HS-5 (cell line): ENCODE data around the gene HTD2.

ENCODE experiments used
- DNase-seq: peaks from one replicate; pipeline ENCODE4 v3.0.0-alpha.2; 2012; ENCODE audit warnings: low read depth

The HTD2 gene

DNA sequence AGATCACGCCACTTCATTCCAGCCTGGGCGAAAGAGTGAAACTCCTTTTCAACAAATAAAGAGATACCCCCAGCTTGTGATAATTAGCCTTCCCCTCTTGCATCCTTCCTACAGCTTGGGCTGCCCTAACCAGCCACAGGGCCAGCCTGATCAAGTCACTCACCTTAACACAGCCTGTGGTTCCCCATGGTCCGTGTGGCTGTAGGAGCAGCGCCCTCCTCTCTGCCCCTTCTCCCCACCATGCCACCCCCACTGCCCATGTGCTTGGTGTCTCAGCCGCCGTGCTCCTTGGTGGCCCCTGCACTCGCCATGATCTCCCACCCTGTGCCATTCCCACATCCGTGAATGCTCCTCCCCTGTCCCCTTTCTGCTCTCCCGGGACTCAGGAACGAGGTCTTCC is 13.5 kb upstream of the HTD2 start:
- DNase-seq, result no peak

DNA sequence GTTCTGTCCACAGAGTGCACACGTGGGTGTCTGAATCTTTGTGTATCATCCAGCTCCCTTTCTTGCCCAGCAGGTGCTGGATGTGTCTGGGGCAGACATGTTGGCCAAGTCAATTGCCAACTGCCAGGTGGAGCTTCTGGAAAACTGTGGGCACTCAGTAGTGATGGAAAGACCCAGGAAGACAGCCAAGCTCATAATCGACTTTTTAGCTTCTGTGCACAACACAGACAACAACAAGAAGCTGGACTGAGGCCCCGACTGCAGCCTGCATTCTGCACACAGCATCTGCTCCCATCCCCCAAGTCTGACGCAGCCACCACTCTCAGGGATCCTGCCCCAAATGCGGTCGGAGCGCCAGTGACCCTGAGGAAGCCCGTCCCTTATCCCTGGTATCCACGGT is 12.8 kb upstream of the HTD2 start:
- no peak for DNase-seq

DNA sequence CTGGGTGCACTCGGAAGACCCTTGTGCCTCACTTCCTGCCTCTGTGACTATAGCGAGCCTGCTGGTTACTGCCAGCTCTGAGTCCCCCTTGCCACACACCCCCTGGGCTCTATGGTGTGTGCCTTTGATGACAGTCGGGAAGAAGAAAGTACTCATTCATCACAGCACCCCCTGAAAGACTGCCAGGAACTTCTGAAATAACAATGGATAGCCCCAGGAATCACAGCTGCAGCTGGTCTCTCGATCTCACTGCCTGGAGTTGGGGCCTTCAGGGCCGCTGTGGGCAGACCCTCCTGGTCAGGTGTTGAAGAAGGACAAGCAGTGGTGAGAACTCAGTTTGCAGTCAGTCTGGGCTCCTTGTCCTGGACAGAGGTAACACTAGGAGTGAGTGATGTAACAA is 10.1 kb upstream of the HTD2 start:
- DNase-seq, result no peak

DNA sequence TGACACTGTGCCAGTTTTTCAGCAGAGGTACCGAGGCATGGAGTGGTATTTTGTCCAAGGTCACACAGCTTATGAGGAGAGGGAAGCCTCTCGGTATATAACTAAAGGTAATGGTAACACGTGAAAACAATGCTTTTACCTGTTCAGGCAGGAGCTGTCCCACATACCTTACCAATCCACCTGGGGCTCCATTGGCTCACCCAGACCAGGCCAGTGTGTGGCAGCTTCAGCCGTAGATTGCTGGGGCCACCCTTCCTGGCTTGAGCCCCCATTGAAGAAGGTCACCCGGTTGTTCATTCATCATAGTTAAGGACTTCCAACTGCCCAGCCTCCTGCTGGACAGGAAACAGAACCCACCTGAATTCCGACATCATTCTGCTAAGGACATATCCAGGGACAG is 9.5 kb upstream of the HTD2 start:
- DNase-seq, result no peak

DNA sequence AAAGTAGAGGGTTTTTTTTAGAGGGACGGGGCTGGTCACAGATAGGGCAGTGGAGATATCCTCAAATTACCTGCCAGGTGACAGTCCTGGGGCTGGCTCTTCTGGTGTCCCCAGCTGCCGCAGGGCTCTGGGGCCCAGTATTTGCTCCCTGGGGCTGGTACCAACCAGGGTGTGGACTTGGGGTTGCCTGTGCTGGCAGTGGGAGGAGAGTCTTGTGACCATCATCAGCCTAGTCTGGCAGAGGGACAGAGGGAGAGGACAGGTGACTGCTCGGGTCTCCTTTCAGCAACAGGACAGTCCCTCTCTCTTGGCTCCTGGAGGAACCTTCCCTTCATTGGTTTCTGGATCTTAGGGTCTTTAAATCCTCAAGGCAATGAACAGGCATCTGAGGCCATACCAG is 8.1 kb upstream of the HTD2 start:
- DNase-seq, result no peak

DNA sequence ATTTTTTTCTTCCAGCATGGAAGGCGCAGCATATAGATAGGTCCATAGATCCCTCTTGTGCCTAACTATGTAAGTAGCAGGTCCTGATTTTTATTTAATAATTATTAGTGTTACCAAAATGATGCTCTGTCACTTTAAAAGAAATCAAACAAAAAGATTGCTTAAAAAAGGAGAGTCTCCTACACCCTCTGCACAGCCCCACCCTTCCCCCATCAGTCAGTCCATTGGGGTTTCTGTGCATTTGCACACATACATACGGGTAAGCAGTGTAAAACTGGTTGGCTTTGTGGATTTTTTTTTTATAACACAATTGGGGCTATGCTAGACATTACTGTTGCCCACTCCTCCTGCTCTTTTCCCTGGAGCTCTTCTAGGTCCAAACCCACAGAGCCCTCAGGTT is 7.2 kb upstream of the HTD2 start:
- no peak for DNase-seq

DNA sequence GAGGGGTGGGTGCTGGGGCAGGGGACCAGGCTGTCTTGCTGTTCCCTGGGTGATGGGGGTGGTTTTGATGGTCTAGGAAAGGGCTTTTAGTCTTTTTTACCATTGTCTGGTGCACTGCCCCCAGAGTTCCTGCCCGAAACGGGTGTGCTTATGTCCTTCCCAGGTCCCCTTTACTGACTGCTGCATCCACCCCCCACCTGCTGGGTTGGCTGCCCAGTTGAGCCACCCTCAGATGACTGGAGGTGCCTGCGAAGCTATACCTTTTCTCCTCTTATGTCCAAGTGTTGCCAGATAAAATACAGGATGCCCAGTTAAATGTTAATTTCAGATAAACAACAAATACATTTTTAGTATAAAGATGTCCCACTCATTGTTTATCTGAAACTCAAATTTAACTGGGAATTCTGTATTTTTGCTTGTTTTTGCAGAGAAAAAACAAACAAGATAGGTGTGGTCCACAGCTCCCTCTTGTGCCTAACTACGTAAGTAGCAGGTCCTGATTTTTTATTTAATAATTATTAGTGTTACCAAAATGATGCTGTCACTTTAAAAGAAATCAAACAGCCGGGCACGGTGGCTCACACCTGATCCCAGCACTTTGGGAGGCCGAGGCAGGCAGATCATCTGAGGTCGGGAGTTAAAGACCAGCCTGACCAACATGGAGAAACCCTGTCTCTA is 6.3 kb upstream of the HTD2 start:
- DNase-seq, result peak; percentile 19

DNA sequence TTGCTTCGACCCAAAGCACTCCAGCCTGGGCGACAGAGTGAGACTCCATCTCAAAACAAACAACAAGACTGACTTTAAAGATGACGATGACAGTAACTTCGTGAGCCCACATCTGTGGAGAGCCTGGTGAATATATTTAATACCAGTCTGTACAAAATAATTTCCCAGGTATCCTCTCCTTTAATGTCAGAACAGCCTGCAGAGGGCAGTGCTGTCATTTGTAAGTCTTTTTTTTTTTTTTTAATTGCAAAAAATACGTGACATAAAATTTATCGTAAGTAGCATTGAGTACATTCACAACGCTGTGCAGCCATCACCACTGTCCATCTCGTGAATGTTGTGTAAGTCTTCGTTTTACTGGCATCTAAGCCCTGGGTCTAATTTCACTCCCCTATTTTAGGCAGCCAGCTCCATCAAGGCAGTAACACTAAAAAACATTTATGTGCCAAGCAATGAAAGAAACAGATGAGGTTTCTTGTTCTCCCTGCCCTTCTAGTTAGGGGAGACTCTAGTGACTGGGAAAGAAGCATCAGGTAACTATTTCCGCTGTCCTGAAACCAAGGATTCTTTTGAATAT is 1.4 kb downstream of the HTD2 start:
- DNase-seq, result peak; percentile 32

DNA sequence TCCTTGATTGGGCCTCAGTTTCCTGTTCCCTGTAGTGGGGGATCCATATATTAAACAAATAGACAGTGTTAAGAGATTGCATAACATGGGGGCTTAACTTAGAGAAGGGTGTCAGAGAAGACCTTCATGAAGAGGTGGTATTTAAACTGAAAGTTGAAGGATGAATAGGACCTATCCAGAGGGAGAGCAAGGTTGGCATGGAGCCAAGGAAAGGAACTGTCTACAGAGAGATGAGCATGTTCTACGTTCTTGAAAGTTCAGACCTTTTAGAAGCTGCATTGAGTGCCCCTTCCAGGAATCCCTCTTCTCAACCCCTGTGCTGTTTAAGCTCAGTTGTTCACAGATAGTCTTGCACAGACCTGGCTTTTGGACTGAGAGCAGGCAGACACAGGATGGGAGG is 2.4 kb downstream of the HTD2 start:
- no peak for DNase-seq

DNA sequence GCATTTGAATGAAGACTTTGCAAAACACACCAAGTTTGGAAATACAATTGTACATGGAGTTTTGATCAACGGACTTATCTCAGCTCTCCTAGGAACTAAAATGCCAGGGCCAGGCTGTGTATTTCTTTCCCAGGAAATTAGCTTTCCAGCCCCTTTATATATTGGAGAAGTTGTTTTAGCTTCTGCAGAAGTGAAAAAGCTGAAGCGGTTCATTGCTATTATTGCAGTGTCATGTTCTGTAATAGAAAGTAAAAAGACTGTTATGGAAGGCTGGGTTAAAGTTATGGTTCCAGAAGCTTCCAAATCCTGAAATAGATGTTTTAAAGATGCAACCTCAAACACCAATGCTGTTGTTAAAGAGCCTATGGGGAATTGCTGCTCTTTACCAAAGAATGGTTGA is 11.5 kb downstream of the HTD2 start:
- no peak for DNase-seq

DNA sequence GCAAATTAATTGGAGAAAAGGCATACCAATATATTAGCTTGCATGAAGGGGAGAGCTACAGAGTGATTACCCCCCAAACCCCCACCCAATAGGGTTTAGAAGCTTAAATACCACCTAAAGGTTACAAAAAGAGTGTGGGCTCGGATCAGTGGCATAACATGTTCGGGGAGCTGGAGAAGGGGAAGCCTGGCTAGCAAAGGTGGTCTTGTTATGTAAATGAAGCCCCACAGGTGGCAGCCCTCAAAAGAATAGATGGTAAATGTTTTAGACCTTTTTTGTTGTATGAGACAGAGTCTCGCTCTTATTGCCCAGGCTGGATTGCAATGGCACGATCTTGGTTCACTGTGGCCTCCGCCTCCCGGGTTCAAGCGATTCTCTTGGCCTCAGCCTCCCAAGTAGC is 15.5 kb downstream of the HTD2 start:
- no peak for DNase-seq

DNA sequence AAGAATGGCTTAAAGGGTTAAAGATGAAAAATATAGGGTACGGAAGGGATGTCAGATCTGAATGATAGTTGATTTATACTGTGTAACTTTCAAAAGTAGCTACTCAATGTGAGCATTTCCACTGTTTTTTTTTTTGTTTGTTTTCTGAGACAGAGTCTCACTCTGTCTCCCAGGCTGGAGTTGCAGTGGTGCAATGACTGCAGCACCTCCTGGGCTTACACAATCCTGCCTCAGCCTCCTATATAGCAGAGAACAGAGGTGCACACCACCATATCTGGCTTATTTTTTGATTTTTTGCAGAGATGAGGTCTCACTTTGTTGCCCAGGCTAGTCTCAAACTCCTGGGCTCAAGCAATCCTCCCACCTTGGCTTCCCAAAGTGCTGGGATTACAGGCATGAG is 16.5 kb downstream of the HTD2 start:
- no peak for DNase-seq

DNA sequence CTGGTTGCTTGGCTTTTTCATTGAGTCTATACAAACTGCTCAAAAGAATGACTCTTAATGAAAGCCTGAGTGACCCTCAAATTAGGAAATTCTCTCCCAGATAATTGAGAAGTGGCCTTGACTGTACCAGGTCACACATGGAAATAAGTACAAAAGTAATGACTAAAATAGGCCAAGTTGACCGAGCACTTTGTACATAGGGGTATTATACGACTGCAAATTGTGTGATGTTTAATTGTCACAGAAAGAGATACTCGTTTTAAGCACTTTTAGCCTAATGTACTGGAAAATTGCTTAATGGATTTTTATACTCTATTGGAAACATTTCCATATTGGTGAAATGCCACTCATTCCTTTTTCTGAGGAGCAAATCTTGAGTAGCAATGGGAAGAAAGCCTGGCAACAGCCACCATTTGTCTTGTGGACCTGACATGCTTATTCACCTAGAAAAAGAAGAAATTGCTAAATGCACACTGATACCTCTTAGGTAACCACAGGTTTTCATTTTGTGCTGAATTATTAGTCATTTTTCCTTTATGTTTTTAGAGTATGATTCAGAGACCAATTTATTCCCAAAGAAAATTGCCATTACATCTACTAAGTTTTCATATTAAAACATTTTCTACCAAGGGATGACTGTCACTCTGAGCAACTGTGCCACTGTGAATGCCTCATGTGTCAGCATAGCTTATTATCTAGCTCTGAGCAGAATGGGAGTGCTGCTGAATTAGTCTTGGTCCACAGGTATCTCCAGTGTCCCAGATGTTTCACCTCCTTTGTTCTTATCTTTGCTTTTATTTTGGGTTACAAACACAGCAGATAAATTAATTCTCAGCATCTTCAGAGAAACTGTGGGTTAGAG is 17.4 kb downstream of the HTD2 start:
- DNase-seq, result no peak

DNA sequence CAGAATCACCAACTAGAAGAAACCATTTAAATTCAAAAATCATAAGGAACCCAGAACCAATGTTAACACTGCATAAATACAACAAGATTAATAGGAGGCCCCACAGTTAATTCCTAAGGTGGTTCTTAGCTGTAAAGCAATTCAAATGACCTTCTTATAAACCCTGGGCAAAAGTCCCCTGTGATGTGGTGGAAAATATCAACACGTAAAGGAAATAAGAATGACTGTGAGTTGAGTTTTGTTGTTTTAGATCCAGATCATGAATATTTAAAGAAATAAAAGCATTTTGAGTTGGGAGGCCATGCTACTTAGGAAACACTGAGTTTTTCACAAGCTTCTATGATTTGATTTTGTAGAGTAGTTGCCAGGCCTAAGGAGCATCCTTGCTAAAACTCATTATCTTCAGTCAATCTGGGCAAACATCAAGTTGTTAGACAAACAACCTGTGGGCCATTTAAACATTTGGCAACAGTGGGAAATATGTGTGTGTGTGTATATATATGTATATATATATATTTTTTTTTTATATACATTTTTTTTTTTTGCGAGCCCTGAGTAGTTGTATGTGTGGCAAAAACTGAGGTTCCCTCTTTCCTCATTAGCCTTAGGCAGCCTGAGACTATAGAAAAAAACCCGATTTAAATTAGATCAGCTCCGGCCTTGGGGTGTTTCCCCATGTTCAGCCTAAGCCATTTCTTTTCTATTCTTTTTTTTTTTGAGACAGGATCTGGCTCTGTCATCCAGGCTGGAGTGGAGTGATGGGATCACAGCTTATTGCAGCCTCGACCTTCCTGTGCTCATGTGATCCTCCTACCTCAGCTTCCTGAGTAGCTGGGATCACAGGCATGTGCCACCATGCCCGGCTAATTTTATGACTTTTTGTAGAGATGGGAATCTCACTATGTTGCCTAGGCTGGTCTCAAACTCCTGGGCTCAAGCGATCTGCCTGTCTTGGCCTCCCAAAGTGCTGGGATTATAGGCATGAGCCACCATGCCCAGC is 18.4 kb downstream of the HTD2 start:
- no peak for DNase-seq

DNA sequence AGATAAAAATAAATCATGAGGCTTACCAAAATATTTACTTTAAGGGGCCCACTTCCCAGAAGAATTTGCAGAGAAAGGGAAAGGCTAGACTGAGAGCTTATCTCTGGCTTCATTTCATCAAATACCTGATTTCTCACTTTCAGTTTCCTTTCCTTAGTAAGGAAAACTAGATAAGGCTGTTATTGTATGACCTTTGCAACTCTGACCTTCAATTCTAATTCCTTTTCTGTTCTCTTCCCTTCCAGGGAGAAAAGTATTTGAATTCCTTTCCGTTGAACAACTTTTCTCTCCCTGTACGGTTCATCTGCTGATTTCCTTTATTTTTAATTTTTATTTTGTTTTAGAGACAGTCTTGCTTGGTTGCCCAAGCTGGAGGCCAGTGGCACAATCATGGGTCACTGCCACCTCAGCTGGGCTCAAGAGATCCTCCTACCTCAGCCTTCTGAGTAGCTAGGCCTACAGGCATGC is 19.2 kb downstream of the HTD2 start:
- no peak for DNase-seq

DNA sequence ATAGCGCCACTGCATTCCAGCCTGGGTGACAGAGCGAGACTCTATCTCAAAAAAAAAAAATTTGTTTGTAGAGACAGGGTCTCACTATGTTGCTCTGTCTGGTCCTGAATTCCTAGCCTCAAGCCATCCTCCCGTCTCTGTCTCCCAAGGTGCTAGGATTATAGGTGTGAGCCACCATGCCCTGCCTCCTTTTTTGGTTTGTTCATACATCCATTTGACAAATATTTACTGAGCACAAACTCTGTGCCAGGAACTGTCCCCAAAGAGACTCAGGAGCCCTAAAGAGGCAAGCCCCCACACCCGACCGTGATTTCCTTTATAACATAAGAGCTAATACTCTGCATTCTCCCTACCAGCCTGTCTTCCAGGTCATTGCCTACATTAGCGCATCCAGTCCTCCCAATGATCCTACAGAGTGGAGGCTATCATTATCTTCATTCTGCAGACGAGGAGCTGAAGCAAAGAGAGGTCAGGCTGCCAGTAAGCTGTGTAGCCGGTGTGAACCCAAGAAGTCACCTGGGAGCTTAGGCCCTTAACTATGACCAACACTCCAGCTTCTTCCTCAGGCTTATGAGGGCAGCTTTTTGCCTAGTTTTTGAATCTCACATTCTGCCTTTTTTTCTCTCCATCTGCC is 20.1 kb downstream of the HTD2 start:
- no peak for DNase-seq

DNA sequence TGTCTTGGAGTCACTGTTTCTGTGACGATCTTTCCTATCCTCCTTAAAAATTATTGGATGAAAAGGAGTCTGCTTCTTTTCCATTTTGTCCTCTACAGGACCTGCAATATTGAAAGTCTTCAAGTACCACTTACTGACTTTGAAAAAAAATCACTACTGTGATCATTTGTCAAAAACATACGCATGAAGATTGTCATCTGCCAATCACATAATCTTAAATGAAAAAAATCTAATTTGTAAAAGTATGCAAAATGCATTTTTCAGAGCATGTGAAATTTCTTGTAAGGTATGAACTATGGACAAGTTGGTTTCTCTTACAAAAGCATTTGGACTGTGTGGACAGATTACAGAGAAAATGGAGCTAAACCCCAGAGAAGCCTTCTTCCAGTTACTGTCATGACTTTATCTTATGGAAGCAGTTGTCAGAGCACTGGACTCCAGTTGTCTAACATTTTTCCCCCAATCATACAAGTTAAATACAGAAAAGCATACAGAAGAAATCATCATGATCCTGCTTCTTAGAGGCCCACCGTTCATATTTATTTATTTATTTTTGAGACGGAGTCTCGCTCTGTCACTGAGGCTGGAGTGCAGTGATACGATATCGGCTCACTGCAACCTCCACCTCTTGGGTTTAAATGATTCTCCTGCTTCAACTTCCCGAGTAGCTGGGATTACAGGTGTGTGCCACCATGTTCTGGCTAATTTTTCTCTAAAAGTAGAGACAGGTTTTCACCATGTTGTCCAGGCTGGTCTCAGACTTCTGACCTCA is 23.0 kb downstream of the HTD2 start:
- DNase-seq, result no peak

DNA sequence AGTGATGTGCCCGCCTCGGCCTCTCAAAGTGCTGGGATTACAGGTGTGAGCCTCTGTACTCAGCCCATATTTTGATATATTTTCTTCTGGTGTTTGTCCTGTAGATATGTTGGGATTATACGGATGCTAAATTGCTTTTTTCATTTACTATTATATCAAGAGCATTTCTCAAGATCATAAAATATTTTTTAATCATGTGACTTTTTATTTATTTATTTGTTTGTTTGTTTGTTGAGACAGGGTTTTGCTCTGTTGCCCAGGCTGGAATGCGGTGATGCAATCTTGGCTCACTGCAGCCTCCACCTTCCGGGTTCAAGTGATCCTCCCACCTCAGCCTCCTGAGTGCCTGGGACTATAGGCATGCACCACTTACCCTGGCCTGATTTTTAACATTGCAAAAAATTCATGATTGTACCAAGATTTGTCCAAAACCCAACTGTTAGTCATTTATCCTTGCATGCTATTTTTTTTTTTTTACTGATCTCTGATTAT is 23.6 kb downstream of the HTD2 start:
- no peak for DNase-seq

DNA sequence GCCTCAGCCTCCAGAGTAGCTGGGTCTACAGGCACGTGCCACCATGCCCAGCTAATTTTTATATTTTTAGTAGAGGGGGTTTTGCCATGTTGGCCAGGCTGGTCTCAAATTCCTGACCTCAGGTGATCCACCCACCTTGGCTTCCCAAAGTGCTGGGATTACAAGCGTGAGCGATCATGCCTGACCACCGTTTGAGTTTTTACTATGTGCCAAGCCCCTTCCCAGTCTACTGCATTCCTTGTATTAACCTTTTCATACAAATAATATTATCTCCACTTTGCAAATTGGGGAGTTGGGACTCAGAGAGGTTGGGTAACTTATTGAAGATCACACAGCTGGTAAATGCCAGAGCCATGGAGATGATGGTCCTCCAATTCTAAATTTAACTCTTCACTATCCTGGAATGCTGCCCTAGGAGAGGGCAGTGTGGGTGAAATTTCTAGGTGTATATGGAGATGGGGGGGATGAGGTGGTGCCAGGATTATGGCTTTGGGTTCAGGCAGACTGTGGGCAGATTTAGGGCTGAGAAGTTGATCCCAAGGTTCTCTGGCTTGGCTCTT is 25.4 kb downstream of the HTD2 start:
- no peak for DNase-seq

DNA sequence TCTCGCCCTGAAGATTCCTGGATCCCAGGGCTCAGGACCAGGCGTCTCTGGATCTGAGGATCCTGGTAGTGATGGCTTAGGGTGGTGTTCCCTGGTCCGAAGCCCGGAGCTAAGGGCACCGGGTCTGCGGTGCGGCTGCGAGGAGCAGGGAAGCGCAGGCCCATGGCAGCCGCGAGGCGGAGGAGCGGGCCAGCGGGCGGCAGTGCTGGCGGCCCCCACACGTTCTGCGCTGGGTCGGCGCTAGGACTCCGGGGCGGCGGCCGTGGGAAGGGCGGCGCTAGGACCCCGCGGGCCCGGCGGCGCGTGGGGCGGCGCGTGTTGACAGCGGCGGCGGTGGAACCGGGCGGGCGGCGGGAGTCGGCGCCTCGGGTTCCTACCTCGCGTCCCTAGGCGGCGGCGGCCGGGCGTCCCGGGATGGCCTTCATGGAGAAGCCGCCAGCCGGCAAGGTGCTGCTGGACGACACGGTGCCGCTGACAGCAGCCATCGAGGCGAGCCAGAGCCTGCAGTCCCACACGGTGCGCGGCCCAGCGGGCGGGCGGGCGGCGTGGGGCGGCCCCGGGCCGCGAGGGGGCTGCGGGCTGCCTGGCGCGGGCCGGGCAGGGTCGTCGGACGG is 26.4 kb downstream of the HTD2 start, which contains the start of gene PXK:
Gene PXK (plus strand): TSS at position 318 of the 614 bp plus-strand sequence. CDS start 97 bp downstream, at position 415.
- DNase-seq, result no peak
